H1 (cell line): ENCODE results near the gene UBR2. TPM values are rescaled to one million over a fixed set of nuclear protein-coding genes. Genes with fewer than 3 reads are reported as not detected.

Experiments
- ASH2L ChIP-seq: fragments of 200-600, 300-600 bp; sonication (generic); IDR thresholded peaks from one replicate; pipeline ENCODE4 v1.7.1; 2017; ENCODE audit warnings: low read length
- BACH1 ChIP-seq: IDR thresholded peaks from 2 replicates; pipeline ENCODE4 v1.6.1; 2012; ENCODE audit warnings: low read length, improper control_type of control experiment
- CEBPB ChIP-seq: IDR thresholded peaks from 2 replicates; pipeline ENCODE4 v1.6.1; 2012; ENCODE audit warnings: low read depth, low read length
- CHD2 ChIP-seq: IDR thresholded peaks from 2 replicates; pipeline ENCODE4 v1.6.1; 2012; ENCODE audit warnings: low read length, improper control_type of control experiment
- CREB1 ChIP-seq: IDR thresholded peaks from 2 replicates; pipeline ENCODE4 v1.6.1; 2012; ENCODE audit warnings: inconsistent platforms
- EZH2 ChIP-seq: fragments of 200-600 bp; sonication (generic); IDR thresholded peaks from 2 replicates; pipeline ENCODE4 v1.7.1; 2012; ENCODE audit warnings: low read depth, mild to moderate bottlenecking, moderate library complexity, low read length, inconsistent platforms; ENCODE audit not compliant: severe bottlenecking
- GABPA ChIP-seq: IDR thresholded peaks from 2 replicates; pipeline ENCODE4 v1.6.1; 2011; ENCODE audit warnings: mild to moderate bottlenecking, low read length, moderate library complexity, borderline replicate concordance; ENCODE audit not compliant: insufficient read depth
- KDM1A ChIP-seq: fragments of 200-600, 300-600 bp; sonication (generic); IDR thresholded peaks from 2 replicates; pipeline ENCODE4 v1.7.1; 2016; ENCODE audit warnings: mild to moderate bottlenecking, low read length, borderline replicate concordance
- KDM4A ChIP-seq: IDR thresholded peaks from one replicate; pipeline ENCODE4 v1.7.1; 2012; ENCODE audit warnings: low read depth, mild to moderate bottlenecking, moderate library complexity, low read length, inconsistent platforms; ENCODE audit not compliant: severe bottlenecking
- KDM5A ChIP-seq: fragments of 200-600 bp; IDR thresholded peaks from 2 replicates; pipeline ENCODE4 v1.7.1; 2012; ENCODE audit warnings: mild to moderate bottlenecking, low read length, inconsistent platforms, mixed read lengths
- RXRA ChIP-seq: IDR thresholded peaks from 2 replicates; pipeline ENCODE4 v1.6.1; 2011; ENCODE audit warnings: low read depth, mild to moderate bottlenecking, low read length, moderate library complexity; ENCODE audit not compliant: insufficient read depth
- SP4 ChIP-seq: IDR thresholded peaks from 2 replicates; pipeline ENCODE4 v1.6.1; 2012; ENCODE audit warnings: low read length, inconsistent platforms
- SUZ12 ChIP-seq: fragments of 200-600 bp; sonication (generic); IDR thresholded peaks from 2 replicates; pipeline ENCODE4 v1.6.1; 2012; ENCODE audit warnings: mild to moderate bottlenecking, inconsistent platforms, low read length, moderate library complexity, mixed read lengths
- TAF1 ChIP-seq: IDR thresholded peaks from 2 replicates; pipeline ENCODE4 v1.6.1; 2011; ENCODE audit warnings: mild to moderate bottlenecking, low read depth, low read length
- TAF7 ChIP-seq: optimal IDR thresholded peaks from 2 replicates; pipeline ENCODE3; 2011; ENCODE audit warnings: low read depth, mild to moderate bottlenecking, inconsistent platforms, low read length, moderate library complexity, borderline replicate concordance
- TCF12 ChIP-seq: IDR thresholded peaks from 2 replicates; pipeline ENCODE4 v1.6.1; 2011; ENCODE audit warnings: low read depth, mild to moderate bottlenecking, low read length
- TEAD4 ChIP-seq: IDR thresholded peaks from 2 replicates; pipeline ENCODE4 v1.6.1; 2012; ENCODE audit warnings: low read depth, low read length, inconsistent platforms, mixed read lengths
- polyA plus RNA-seq, 7 experiments: library from polyadenylated mRNA; depleted of rRNA in 3 of 7; stranded (reverse) in 5 of 7; unstranded in 2 of 7; fragments of >200 nt in 5 of 7; fragments of 200-250 nt in 2 of 7; gene quantifications; 1 replicate in 5 of 7; 2 replicates in 1 of 7; 4 replicates in 1 of 7; pipeline versions ENCODE4 v1.2.1 to v1.2.3, GENCODE V29; 2011 to 2013; ENCODE audit warnings: missing spikeins in 2 of 7, mixed read lengths in 2 of 7
- total RNA-seq: library from RNA; stranded (reverse); fragmentation: NEBNext Ultra II Directional; extraction: Animal tissue kit (Norgen Biotek cat#: 25700); gene quantifications from 2 replicates; pipeline ENCODE4 v1.2.1, GENCODE V29; 2021
- TF ChIP-seq, protein P1 (sequence below), 3 experiments: IDR thresholded peaks; 1 replicate in 2 of 3; 2 replicates in 1 of 3; pipeline versions ENCODE4 v1.5.1 to v1.6.1; 2011; ENCODE audit warnings: low read length in 3 of 3, mild to moderate bottlenecking in 3 of 3, inconsistent platforms in 2 of 3, low read depth in 1 of 3, moderate library complexity in 1 of 3; ENCODE audit not compliant: insufficient read depth in 1 of 3; ENCODE audit errors: control extremely low read depth in 1 of 3
- TF ChIP-seq, protein P2 (sequence below): IDR thresholded peaks from 2 replicates; pipeline ENCODE4 v1.6.1; 2011; ENCODE audit warnings: low read length, improper control_type of control experiment
- TF ChIP-seq, protein P3 (sequence below): IDR thresholded peaks from 2 replicates; pipeline ENCODE4 v1.6.1; 2011; ENCODE audit warnings: low read depth, mild to moderate bottlenecking, low read length; ENCODE audit not compliant: insufficient read depth
- TF ChIP-seq, protein P4 (sequence below): IDR thresholded peaks from 2 replicates; pipeline ENCODE4 v1.6.1; 2012; ENCODE audit warnings: inconsistent platforms

UBR2 gene
- total and polyA plus RNA-seq, 2 of the 8 experiments (the other 6 are each of a cell fraction or from before 2014, with no cell fraction given): 6.5 to 19.5 TPM

DNA sequence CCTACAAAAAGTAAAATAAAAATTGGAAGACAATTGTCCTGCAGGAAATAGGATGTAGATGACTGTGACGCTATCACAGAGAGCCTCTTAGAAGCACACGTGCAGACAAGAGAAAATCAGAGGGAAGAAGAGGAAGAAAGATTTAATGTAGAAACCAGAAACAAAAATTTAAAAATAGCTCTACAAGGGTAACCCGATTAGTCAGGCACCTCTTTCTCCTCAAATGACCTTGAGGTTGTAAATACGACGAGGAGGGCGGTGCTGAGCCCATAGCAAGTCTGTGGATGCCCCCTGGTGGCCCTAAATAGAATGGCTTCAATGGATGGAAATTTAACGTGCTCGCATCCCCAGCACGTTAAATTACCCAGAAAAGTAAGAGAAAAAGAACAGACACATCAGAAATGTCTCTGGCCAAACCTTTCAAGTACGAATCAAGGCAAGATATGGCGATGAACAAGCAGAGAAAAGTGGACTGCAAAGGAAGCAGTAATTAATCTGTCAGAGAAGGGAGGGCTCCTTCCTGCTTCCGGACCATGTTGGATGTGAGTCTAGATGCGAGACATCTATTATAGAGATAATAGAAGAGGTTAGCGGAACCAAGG lies 162.8 kb downstream of the UBR2 start (continued):
- TF ChIP-seq, protein P1, sequence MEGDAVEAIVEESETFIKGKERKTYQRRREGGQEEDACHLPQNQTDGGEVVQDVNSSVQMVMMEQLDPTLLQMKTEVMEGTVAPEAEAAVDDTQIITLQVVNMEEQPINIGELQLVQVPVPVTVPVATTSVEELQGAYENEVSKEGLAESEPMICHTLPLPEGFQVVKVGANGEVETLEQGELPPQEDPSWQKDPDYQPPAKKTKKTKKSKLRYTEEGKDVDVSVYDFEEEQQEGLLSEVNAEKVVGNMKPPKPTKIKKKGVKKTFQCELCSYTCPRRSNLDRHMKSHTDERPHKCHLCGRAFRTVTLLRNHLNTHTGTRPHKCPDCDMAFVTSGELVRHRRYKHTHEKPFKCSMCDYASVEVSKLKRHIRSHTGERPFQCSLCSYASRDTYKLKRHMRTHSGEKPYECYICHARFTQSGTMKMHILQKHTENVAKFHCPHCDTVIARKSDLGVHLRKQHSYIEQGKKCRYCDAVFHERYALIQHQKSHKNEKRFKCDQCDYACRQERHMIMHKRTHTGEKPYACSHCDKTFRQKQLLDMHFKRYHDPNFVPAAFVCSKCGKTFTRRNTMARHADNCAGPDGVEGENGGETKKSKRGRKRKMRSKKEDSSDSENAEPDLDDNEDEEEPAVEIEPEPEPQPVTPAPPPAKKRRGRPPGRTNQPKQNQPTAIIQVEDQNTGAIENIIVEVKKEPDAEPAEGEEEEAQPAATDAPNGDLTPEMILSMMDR (IDR thresholded peaks at IDR 0.05; ENCODE audit: control extremely low read depth in 1 of 3, insufficient read depth in 1 of 3, low read depth in 1 of 3, low read length in 3 of 3): peak; percentile 70 to 90 (median 89)
- TF ChIP-seq KDM4A (no peak), EZH2 (no peak), TEAD4 (no peak), SUZ12 (no peak), TAF7 (no peak), CEBPB (no peak), KDM1A (no peak), KDM5A (no peak), RXRA (no peak), TCF12 (no peak), SP4 (0 out of 2 replicates have a peak, but pooled peaks have one; percentile 42), CREB1 (peak; percentile 42; the same call in 1 of the 2 replicates), BACH1 (no peak), TAF1 (0 out of 2 replicates have a peak, but pooled peaks have one; percentile 23), CHD2 (no peak), ASH2L (no peak), GABPA (no peak)
- TF ChIP-seq, protein P2, sequence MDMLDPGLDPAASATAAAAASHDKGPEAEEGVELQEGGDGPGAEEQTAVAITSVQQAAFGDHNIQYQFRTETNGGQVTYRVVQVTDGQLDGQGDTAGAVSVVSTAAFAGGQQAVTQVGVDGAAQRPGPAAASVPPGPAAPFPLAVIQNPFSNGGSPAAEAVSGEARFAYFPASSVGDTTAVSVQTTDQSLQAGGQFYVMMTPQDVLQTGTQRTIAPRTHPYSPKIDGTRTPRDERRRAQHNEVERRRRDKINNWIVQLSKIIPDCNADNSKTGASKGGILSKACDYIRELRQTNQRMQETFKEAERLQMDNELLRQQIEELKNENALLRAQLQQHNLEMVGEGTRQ: no peak
- TF ChIP-seq, protein P3, sequence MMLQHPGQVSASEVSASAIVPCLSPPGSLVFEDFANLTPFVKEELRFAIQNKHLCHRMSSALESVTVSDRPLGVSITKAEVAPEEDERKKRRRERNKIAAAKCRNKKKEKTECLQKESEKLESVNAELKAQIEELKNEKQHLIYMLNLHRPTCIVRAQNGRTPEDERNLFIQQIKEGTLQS: no peak
- TF ChIP-seq, protein P4, sequence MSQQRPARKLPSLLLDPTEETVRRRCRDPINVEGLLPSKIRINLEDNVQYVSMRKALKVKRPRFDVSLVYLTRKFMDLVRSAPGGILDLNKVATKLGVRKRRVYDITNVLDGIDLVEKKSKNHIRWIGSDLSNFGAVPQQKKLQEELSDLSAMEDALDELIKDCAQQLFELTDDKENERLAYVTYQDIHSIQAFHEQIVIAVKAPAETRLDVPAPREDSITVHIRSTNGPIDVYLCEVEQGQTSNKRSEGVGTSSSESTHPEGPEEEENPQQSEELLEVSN: no peak
